Right lobe of liver (tissue), 4 donors: ENCODE results near the gene RXFP4.

ENCODE experiments used
- POLR2A ChIP-seq: fragments of 450-650 bp; IDR thresholded peaks from one replicate; pipeline ENCODE4 v1.6.1; 2017; ENCODE audit warnings: antibody characterized with exemption, mild to moderate bottlenecking
- TF ChIP-seq, protein P1 (sequence below), 4 donors: fragments of 200-600 bp in 3 of 4; fragments of 450-650 bp in 1 of 4; IDR thresholded peaks; one replicate each; pipeline versions ENCODE4 v1.5.1 to v1.8.0; 2016 to 2022; ENCODE audit warnings: antibody characterized with exemption in 4 of 4, mild to moderate bottlenecking in 2 of 4
- donor health status: DM: no; HTN: no; CAD: no.
- donor health status: DM: no; HTN: no; CAD: no.
- donor health status: DM: no; HTN: yes; CAD: no.

DNA sequence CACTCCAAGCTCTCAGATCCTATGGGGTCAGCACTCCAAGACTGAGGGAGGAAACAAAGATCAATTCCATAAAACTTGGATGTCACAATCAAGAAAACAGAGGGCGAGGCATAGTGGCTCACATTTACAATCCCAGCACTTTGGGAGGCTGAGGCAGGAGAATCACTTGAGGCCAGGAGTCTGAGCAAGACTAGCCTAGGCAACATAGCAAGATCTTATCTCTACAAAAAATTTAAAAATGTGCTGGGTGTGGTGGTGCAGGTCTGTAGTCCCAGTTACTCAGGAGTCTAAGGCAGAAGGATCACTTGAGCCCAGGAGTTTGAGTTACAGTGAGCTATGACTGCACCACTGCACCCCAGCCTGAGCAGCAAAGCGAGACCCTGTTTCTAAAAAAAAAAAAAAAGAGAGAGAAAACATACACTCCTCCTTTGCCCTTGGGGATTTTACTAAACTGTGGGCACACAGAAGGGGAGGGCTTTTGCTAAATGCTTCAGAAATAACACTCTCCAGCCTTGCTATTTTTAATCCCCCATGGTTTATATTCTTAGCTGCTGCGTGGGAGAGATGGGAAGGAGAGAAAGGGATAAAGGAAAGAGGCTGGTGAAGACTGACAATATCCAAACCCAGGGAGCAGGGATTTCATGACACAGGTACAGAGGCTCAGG, 18.8 kb downstream of the RXFP4 start:
- TF ChIP-seq, protein P1, sequence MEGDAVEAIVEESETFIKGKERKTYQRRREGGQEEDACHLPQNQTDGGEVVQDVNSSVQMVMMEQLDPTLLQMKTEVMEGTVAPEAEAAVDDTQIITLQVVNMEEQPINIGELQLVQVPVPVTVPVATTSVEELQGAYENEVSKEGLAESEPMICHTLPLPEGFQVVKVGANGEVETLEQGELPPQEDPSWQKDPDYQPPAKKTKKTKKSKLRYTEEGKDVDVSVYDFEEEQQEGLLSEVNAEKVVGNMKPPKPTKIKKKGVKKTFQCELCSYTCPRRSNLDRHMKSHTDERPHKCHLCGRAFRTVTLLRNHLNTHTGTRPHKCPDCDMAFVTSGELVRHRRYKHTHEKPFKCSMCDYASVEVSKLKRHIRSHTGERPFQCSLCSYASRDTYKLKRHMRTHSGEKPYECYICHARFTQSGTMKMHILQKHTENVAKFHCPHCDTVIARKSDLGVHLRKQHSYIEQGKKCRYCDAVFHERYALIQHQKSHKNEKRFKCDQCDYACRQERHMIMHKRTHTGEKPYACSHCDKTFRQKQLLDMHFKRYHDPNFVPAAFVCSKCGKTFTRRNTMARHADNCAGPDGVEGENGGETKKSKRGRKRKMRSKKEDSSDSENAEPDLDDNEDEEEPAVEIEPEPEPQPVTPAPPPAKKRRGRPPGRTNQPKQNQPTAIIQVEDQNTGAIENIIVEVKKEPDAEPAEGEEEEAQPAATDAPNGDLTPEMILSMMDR (IDR thresholded peaks at IDR 0.05) = no peak
- no peak for TF ChIP-seq POLR2A
